LNCaP clone FGC (cell line): ENCODE measurements around the gene PDE2A.

Experiments used
- DNase-seq: peaks from one replicate; pipeline ENCODE4 v3.0.0-alpha.2; 2011; ENCODE audit warnings: low read depth
- H3K4me3 ChIP-seq: 2 replicates; pipeline ENCODE4 v1.5.1; 2011; ENCODE audit warnings: mild to moderate bottlenecking, low read depth, low read length, control low read depth
- TF ChIP-seq, protein P1 (sequence below): IDR thresholded peaks from 2 replicates; pipeline ENCODE4 v1.5.1; 2012; ENCODE audit warnings: mild to moderate bottlenecking; ENCODE audit not compliant: control insufficient read depth, insufficient read depth; ENCODE audit errors: extremely low read depth

The PDE2A gene

DNA sequence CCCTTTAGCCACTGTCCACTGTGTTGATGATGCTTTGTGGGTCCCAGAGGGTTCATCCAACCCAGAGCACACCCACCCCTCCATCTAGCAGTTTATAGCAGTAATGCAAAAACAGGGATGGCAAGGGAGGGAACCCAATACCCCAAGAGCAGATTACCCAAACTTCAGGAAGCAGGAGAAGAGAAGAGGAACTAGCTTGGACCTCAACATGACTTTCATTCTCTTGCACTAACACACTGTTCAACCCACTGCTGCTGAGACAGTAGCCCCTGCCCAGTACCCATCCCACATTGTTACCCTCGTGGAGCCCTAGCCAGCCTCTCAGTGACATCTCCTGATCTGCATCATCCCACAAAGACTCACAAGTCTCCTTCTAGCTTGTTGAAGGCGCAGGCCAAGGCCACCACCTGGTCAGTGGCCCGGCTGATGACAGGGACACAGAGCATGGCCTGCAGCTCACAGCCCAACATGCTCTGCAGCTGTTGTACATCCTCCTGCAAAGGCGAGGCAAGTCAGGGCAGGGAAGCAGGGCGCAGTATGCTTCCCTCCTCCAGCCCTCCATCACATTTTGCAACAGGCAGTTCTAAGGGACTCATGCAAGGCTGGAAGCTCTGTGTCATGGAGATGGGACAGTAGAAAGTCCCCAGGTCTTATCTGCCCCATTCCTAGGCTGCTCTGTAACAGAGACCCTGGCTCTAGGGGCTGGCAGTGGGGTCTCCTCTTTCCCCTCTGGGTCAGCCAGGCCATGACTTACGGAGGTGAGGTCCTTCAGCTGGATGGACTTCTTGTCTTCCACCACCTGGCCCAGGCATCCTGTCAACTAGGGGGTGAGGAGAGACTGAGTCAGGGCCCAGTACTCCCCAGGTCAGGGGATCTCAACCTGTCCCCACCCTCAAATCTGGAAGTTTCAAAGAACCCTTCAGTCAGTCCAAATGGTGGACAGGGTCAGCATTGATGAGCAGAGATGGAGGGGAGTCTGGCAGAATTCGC, 85.5 kb downstream of the PDE2A start:
- DNase-seq: no peak
- TF ChIP-seq, protein P1, sequence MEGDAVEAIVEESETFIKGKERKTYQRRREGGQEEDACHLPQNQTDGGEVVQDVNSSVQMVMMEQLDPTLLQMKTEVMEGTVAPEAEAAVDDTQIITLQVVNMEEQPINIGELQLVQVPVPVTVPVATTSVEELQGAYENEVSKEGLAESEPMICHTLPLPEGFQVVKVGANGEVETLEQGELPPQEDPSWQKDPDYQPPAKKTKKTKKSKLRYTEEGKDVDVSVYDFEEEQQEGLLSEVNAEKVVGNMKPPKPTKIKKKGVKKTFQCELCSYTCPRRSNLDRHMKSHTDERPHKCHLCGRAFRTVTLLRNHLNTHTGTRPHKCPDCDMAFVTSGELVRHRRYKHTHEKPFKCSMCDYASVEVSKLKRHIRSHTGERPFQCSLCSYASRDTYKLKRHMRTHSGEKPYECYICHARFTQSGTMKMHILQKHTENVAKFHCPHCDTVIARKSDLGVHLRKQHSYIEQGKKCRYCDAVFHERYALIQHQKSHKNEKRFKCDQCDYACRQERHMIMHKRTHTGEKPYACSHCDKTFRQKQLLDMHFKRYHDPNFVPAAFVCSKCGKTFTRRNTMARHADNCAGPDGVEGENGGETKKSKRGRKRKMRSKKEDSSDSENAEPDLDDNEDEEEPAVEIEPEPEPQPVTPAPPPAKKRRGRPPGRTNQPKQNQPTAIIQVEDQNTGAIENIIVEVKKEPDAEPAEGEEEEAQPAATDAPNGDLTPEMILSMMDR: no peak

DNA sequence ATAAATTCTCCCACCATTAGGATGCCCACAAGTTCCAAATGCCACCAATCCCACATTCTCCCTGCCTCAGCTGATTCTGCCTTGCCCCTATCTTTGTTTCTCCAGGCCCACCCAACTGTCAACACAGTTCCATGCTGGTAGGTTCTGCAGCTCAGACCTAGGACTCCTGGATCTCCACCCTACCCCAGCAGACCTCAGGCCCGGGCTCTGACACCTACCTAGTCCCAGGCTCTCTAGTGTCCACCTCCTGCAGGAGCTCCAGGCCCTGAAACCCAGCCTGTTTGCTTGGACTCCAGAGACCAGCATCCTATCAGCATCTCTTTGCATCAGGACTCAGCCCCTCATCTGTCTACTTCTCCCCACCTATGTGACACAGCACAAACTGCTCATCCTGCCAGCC, 86.5 kb downstream of the PDE2A start:
- H3K4me3 ChIP-seq: no peak overlapping the region

More for the DNA sequence above, 85.5 kb downstream of the PDE2A start:
- no peak overlapping the region for H3K4me3 ChIP-seq

DNA sequence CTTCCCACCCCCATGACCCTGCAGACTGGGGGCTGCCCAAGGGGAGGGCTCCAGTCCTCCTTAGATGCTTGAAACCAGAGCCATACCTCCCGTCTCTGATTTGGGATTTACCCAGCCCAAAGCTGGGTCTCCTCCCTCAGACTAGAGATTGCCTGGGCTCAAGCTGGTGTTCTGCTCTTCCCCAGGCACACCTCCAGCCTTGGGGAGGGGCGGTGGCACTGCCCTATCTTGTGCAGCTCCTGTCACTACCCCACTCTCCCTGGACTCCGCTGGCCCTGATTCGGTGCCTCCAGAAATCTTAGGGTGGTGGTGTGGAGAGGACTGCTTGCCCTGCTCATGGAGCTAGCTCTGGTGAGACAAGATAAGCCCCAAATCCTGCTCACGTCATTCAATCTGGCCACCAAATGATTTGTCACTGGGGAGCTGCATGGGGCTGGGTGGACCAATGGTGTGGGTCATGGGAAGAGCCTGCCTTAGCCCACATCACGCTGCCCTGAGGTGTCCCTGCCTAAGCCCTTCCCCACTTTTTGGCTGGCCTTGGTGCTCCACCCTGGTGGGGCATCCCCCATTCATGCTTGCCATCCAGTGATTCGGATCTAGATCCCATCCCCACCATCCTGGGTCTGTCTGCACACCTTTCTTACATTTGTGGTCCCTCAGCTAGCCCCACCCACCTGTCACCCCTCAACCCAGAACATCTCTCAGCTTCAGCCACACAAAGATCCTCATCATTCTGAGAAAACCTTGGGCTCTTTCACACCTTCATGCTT, 87.7 kb downstream of the PDE2A start:
- no peak overlapping the region for H3K4me3 ChIP-seq
- TF ChIP-seq, protein P1: no peak
- DNase-seq: no peak

More for the DNA sequence above, 86.5 kb downstream of the PDE2A start:
- TF ChIP-seq, protein P1: no peak
- DNase-seq: no peak

DNA sequence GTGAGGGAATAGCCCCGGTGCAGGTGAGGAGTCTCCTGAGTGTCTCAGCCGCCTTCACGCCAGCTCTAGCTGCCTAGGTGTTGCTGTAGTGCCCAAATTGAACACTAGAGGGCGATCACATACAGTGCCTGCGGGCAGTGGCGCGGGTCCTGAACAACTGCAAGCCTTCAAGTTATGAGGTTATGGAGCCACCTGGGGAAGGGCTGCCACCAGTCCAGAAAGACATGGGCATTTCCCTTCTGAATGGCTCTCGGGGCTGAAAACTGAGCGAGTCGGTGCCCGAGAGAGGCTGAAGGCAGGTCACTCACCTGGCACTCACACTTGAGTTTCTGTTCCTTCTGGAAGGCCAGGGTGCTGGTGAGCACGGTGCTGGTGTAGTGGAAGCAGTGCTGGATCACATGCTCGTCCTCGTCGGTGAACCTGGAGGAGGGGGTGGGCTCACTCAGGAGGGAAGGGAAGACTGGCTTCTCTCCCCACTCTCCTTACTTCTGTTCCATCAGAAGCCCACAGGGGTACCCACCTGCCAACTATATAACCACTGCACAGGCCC, 88.4 kb downstream of the PDE2A start:
- peak; percentile 32 for DNase-seq
- no peak overlapping the region for H3K4me3 ChIP-seq
- TF ChIP-seq, protein P1: peak; percentile 73

DNA sequence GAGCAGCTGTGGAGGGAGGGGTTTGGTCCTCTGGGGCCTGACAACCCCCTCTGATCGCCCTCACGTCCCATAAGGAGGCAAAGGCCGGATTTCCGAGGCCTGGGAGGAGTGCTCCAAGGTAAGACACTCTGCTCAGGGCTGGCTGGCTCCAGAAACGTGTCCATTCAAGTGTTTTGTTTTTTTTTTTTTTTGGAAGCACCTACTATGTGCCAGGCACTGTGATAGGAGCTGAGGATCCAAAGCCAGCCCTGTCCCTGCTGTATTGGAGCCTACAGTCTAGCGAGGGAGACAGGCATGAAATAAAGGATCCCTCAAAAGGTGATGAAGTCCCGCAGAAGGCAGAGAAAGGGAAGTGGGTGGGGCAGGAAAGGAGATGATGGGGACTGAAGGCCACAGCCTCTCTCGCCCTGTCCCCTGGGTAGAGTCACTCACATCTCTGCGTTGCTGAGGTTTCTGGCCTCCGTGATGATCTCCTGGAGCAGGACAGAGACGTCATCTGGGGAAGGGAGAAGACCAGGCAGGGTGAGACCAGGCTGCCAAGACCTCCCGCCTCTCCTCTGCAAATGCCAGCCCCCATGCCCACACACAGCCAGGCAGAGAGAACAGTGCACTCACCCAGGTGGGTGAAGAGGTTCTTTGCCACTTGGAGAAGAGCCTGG, 89.2 kb downstream of the PDE2A start:
- DNase-seq: no peak
- no peak overlapping the region for H3K4me3 ChIP-seq
- TF ChIP-seq, protein P1: no peak

DNA sequence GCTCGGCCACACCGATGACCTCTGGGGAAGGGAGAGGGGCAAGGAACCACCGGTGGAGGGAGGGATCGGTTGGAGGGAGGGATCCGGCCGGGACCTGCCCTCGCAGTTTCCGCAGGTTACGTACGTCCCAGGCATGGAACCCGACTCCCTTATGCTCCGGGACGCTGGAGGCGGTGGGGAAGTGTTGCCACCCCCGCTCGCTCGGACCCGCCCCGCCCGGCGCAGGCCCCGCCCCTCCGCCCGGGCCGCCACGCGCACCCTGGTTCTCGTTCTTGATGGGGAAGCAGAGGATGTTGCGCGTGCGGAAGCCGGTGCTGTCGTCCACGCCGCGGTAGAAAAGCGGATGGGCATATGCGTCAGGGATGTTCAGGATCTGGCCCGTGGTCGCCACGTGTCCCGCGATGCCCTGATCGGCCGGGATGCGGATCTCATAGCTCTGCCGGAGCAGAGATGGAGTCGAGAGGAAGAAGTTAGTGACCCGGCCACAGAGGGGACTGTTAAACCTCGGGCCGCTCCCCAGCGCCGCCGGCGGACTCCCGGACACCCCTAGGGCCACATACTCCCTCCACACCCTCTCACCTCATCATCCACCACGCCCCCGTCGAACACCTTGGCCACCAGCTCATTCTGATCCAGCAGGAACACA, 89.8 kb downstream of the PDE2A start:
- no peak for DNase-seq
- no peak overlapping the region for H3K4me3 ChIP-seq
- TF ChIP-seq, protein P1: no peak
